ENCODE results near the gene RELT.
"Not testable (repeated sequence)": the region's sequence is repeated elsewhere in the genome, so short reads cannot be mapped to it uniquely, and the experiment has no call there.

The RELT gene

GRCh38 chr11:73406619-73407018 is 30.4 kb downstream of the RELT start:
- DNase-seq = no peak

GRCh38 chr11:73409431-73409830 is 33.2 kb downstream of the RELT start:
- DNase-seq = no peak

- no peak for DNase-seq
These were observed 34.4 kb downstream of the RELT start for GRCh38 chr11:73410627-73411026.

- no peak for DNase-seq
These were observed 34.8 kb downstream of the RELT start for GRCh38 chr11:73411031-73411430.

DNA sequence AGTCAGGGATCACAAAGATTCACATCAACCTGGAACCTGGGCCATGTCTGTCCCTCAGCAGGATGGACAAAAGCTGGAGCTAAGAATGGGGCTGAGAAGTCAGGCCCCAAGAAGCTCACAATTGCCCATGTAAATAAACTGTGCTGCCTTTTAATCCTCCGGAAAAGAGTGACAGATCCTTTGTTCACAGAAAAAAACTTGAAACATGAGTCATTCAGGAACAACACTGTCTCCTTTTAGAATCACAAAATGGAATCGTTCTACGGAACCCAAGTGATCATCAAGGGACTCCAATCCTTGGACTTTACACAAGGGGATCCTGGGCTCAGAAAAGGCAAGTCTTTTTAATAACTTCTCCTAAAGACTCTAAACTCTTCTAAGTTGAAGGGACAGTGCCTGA is 36.1 kb downstream of the RELT start:
- no peak for DNase-seq

GRCh38 chr11:73413256-73413655 is 37.1 kb downstream of the RELT start:
- no peak for DNase-seq

DNA sequence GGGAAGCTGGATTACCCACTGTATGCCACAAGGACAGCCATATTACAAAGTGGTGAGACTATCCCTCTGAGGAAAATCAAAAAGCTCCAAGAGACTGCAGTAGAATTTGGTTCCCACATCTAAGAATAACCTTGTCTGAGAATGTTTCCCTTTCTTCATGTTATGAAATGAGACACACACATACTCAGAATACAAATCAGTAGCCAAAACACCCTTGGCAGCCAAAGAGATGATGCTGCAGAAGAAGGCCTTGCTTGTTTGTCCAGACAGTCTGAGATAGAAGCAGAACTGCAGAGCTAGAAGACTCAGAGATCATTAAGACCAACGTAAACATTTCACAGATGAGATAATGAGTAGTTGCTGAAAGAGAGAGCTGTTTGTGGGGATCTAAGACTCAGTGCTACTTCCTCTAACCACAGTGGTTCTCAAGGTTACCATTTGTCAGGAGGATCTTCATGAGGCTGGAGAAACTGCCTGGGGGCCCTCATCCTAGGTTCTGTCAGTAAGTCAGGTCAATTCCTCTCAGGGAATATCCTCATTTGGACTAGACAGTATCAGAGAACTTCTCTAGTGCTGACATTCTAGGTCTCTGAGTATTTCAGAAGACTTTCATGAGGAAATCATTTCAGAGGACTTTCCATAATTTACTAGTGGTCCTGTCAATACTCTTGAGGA is 38.9 kb downstream of the RELT start:
- no peak for DNase-seq

DNA sequence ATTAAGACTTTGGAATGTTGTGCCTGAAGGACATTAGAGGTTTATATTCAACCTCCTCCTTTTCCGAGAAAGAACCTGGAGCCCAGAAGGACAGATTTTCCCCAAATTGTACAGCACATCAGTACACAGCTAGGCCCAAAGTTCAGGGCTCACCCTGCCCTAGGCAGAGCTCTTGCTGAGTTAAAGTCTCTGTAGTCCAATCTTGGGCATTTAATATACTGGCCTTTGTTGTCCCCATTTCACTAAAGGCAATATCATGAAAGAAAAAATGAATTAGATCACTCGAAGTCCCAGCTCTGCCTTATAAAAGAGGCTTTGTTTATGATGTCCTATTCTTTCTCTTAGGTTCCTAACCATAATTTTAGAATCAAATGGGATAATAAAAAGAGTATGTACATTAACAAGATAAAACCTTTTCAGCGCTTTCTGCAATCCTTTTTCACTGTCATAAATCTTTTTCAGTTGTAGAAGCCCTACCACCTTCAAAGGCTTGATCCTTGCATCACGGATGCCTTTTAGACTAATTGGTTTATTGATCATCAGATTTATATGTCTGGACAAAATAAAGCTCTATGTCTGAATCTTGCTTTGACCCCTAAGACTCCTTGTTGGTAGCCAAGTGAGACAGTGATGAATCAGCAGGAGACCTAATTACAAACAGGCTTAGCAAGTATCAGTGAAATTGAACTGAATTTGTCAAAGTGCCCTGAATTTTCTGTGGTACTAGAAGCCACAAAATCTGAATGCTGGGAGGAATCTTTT is 39.8 kb downstream of the RELT start:
- DNase-seq = no peak

DNA sequence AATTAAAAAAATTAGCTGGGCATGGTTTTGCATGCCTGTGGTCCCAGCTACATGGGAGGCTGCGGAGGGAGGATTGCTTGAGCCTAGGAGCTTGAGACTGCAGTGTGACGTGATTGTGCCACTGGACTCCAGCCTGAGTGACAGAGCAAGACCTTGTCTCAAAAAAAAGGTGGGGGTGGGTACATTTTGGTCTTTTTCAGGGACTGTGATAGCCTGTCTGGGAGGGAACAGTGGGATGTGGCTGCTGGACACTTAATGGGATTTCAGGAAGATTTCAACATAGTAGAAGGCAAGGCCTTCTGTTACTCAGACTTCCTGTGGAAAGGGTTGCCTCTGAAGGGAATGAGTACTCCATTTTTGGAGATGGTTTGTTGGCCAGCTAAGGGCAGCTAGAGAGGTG is 40.6 kb downstream of the RELT start:
- no peak for DNase-seq

- no peak for DNase-seq
These were observed 43.9 kb downstream of the RELT start for GRCh38 chr11:73420136-73420535.

GRCh38 chr11:73422886-73423285 is 46.7 kb downstream of the RELT start:
- DNase-seq = no peak

GRCh38 chr11:73423506-73423905 is 47.3 kb downstream of the RELT start:
- DNase-seq = no peak

- DNase-seq = no peak
These were observed 48.9 kb downstream of the RELT start for GRCh38 chr11:73425108-73425507.

GRCh38 chr11:73426219-73426850 is 50.1 kb downstream of the RELT start:
- DNase-seq = no peak

GRCh38 chr11:73428227-73428626 is 52.0 kb downstream of the RELT start:
- DNase-seq = no peak

- no peak for DNase-seq
These were observed 52.5 kb downstream of the RELT start for GRCh38 chr11:73428699-73429098.

DNA sequence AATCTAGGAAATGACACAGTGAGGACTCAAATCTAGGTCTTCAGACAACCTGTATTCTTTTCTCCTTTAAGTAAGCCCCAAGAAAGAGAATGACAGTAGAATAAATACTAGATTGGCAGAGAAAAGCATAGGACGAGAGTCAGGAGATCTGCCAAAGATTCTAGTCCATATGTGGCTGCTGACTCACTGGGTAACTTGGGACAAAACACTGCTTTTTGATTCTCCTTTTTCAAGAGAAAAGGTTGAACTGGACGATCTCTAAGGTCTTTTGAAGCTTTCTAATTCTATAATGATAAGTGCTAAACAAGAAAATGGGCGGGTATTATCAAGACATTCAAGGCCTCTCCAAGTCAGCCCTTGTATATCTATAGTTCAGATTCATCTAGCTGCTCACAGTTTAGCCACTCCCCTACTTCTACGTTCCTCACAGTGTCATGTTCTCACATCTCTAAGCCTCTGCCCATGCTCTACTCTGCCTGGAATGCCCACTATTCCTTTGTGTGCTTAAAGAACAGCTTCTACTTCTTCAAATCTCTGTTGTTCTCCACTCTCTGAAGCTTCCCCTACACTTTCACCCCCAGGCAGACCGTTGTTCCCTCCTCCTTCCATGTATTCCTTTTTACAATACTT is 53.0 kb downstream of the RELT start:
- DNase-seq = no peak

- no peak for DNase-seq
These were observed 54.1 kb downstream of the RELT start for GRCh38 chr11:73430326-73430725.

GRCh38 chr11:73431396-73431795 is 55.2 kb downstream of the RELT start:
- no peak for DNase-seq

- not testable (repeated sequence) for DNase-seq
These were observed 60.7 kb downstream of the RELT start for GRCh38 chr11:73436859-73437258.

DNA sequence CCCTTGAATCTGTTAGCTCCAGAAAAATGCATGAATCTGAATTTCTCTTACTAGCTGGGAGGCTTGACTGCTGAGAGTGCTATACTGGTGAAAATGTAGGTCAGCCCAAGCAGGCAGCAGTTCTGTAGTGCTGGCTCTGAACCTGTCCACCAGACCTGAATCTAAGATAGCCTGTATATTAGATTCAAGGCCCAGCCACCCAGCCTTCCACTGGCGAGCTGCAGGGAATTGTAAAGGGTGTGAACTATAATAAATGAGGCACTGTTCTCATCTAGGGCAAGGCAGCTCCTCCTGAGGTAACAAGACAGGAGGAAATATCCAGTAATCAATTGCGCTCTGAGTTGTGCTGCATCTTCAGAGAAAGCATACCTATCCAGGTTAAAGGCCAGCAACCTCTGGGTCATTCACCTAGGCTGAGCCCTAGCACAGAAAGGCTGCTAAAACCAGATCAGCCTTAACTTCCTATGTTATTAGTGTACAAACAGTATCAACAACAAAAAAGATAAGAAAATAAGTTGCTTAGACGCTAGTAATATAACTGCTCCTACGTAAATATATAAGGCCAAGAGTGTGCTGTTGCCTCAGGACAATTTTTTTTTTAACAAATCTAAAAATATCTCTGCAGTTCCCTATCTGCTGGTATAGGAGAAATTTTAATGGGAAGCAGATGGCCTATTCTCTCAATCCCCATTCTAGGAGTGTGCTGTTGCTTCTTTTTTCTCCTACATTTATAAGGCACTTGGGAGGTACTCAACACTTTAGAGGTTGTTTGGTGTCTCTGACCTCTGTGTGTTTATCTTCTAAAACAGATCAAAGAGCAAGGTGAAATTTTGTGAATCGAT is 63.0 kb downstream of the RELT start:
- DNase-seq = no peak

GRCh38 chr11:73445980-73446379 is 69.8 kb downstream of the RELT start:
- no peak for DNase-seq

GRCh38 chr11:73446766-73447165 is 70.6 kb downstream of the RELT start:
- DNase-seq = no peak

Measured in CD4-positive, alpha-beta T cell treated with Interleukin-17A for 4 hours (primary cell).